ENCODE results near the gene THSD4.
A peak's percentile ranks its signal among the peaks of the same experiment; 100 is the strongest.

The THSD4 gene

GRCh38 chr15:71091601-71092000 lies 23.7 kb upstream of the THSD4 start:
- Histone ChIP-seq H3K4me3 (ENCODE audit: insufficient read depth in 1 of 2, low read depth in 1 of 2, low read length in 2 of 2) (no peak overlapping the region), H4K8ac (ENCODE audit: low read length) (no peak overlapping the region), H2BK15ac (ENCODE audit: low read depth, poor library complexity, severe bottlenecking) (no peak overlapping the region), H3K4me1 (ENCODE audit: control insufficient read depth, insufficient read depth, low read depth, low read length) (peaks cover 7% of the 10 kb centered on the region), H3K23ac (ENCODE audit: low read length in 2 of 2) (no peak overlapping the region), H2BK120ac (ENCODE audit: low read depth, low read length) (no peak overlapping the region), H3K9ac (ENCODE audit: low read length) (no peak overlapping the region), H4K91ac (ENCODE audit: low read length) (no peak overlapping the region), H2AK5ac (ENCODE audit: low read length, severe bottlenecking) (no peak overlapping the region), H3K4me2 (ENCODE audit: low read length, poor library complexity, severe bottlenecking) (no peak overlapping the region), H3K27ac (ENCODE audit: low read length, poor library complexity, severe bottlenecking) (no peak overlapping the region), H3K9me3 (ENCODE audit: control insufficient read depth, low read length) (peaks cover 9% of the 10 kb centered on the region), H2BK5ac (ENCODE audit: low read depth, low read length, poor library complexity, severe bottlenecking) (no peak overlapping the region), H2BK12ac (ENCODE audit: low read length in 2 of 2) (no peak overlapping the region), H3K14ac (ENCODE audit: low read length in 2 of 2) (no peak overlapping the region), H2AFZ (ENCODE audit: low read depth, low read length) (no peak overlapping the region), H3K27me3 (ENCODE audit: control insufficient read depth in 1 of 2, insufficient read depth in 1 of 2, low read length in 2 of 2) (no peaks in the 10 kb centered on the region), H3K36me3 (ENCODE audit: control insufficient read depth in 1 of 2, insufficient read depth in 2 of 2, low read depth in 1 of 2, low read length in 2 of 2) (no peaks in the 10 kb centered on the region), H3K79me1 (replicated peaks; ENCODE audit: low read length, poor library complexity, severe bottlenecking) (no peaks in the 10 kb centered on the region), H3K18ac (ENCODE audit: low read depth in 1 of 2, low read length in 2 of 2) (no peak overlapping the region), H3K4ac (ENCODE audit: low read depth in 1 of 2, low read length in 2 of 2) (no peak overlapping the region)
- no peak for DNase-seq
- 45% methylated on average over 1 of the region's 1 CpG for WGBS

- Histone ChIP-seq H3K4me1 (ENCODE audit: control insufficient read depth, insufficient read depth, low read depth, low read length) (peaks cover 7% of the 10 kb centered on the region), H4K8ac (ENCODE audit: low read length) (no peak overlapping the region), H2AK5ac (ENCODE audit: low read length, severe bottlenecking) (no peak overlapping the region), H3K23ac (ENCODE audit: low read length in 2 of 2) (no peak overlapping the region), H3K36me3 (ENCODE audit: control insufficient read depth in 1 of 2, insufficient read depth in 2 of 2, low read depth in 1 of 2, low read length in 2 of 2) (no peaks in the 10 kb centered on the region), H2BK15ac (ENCODE audit: low read depth, poor library complexity, severe bottlenecking) (no peak overlapping the region), H3K18ac (ENCODE audit: low read depth in 1 of 2, low read length in 2 of 2) (no peak overlapping the region), H3K4me3 (ENCODE audit: insufficient read depth in 1 of 2, low read depth in 1 of 2, low read length in 2 of 2) (no peak overlapping the region), H4K91ac (ENCODE audit: low read length) (no peak overlapping the region), H2AFZ (ENCODE audit: low read depth, low read length) (no peak overlapping the region), H3K4me2 (ENCODE audit: low read length, poor library complexity, severe bottlenecking) (no peak overlapping the region), H3K9me3 (ENCODE audit: control insufficient read depth, low read length) (peaks cover 5% of the 10 kb centered on the region), H3K4ac (ENCODE audit: low read depth in 1 of 2, low read length in 2 of 2) (no peak overlapping the region), H3K27ac (ENCODE audit: low read length, poor library complexity, severe bottlenecking) (no peak overlapping the region), H3K9ac (ENCODE audit: low read length) (no peak overlapping the region), H2BK5ac (ENCODE audit: low read depth, low read length, poor library complexity, severe bottlenecking) (no peak overlapping the region), H3K27me3 (ENCODE audit: control insufficient read depth in 1 of 2, insufficient read depth in 1 of 2, low read length in 2 of 2) (no peaks in the 10 kb centered on the region), H3K14ac (ENCODE audit: low read length in 2 of 2) (no peak overlapping the region), H2BK120ac (ENCODE audit: low read depth, low read length) (no peak overlapping the region), H3K79me1 (replicated peaks; ENCODE audit: low read length, poor library complexity, severe bottlenecking) (no peaks in the 10 kb centered on the region), H2BK12ac (ENCODE audit: low read length in 2 of 2) (no peak overlapping the region)
- no peak for DNase-seq
- 78% methylated on average over 7 of the region's 7 CpGs for WGBS
These were observed 23.1 kb upstream of the THSD4 start for GRCh38 chr15:71092056-71092600.

GRCh38 chr15:71093054-71094024 lies 21.9 kb upstream of the THSD4 start:
- Histone ChIP-seq H3K4me2 (ENCODE audit: low read length, poor library complexity, severe bottlenecking) (no peak overlapping the region), H2BK5ac (ENCODE audit: low read depth, low read length, poor library complexity, severe bottlenecking) (no peak overlapping the region), H3K18ac (ENCODE audit: low read depth in 1 of 2, low read length in 2 of 2) (no peak overlapping the region), H4K8ac (ENCODE audit: low read length) (no peak overlapping the region), H3K4me3 (ENCODE audit: insufficient read depth in 1 of 2, low read depth in 1 of 2, low read length in 2 of 2) (no peak overlapping the region), H3K9ac (ENCODE audit: low read length) (no peak overlapping the region), H2AFZ (ENCODE audit: low read depth, low read length) (no peak overlapping the region), H3K79me1 (replicated peaks; ENCODE audit: low read length, poor library complexity, severe bottlenecking) (no peaks in the 10 kb centered on the region), H3K23ac (ENCODE audit: low read length in 2 of 2) (peak overlapping the region in 1 of 2 experiments; percentile 84), H3K4me1 (ENCODE audit: control insufficient read depth, insufficient read depth, low read depth, low read length) (peaks cover 7% of the 10 kb centered on the region), H2AK5ac (ENCODE audit: low read length, severe bottlenecking) (peak overlapping the region; percentile 1), H2BK12ac (ENCODE audit: low read length in 2 of 2) (no peak overlapping the region), H2BK120ac (ENCODE audit: low read depth, low read length) (no peak overlapping the region), H3K36me3 (ENCODE audit: control insufficient read depth in 1 of 2, insufficient read depth in 2 of 2, low read depth in 1 of 2, low read length in 2 of 2) (no peaks in the 10 kb centered on the region), H3K14ac (ENCODE audit: low read length in 2 of 2) (peak overlapping the region in 1 of 2 experiments; percentile 74), H2BK15ac (ENCODE audit: low read depth, poor library complexity, severe bottlenecking) (no peak overlapping the region), H4K91ac (ENCODE audit: low read length) (no peak overlapping the region), H3K27me3 (ENCODE audit: control insufficient read depth in 1 of 2, insufficient read depth in 1 of 2, low read length in 2 of 2) (no peaks in the 10 kb centered on the region), H3K9me3 (ENCODE audit: control insufficient read depth, low read length) (peaks cover 5% of the 10 kb centered on the region), H3K4ac (ENCODE audit: low read depth in 1 of 2, low read length in 2 of 2) (no peak overlapping the region), H3K27ac (ENCODE audit: low read length, poor library complexity, severe bottlenecking) (no peak overlapping the region)
- 80% methylated on average over 11 of the region's 11 CpGs for WGBS
- DNase-seq: no peak

- H3K23ac ChIP-seq (ENCODE audit: low read length in 2 of 2): no peak overlapping the region
- no peak overlapping the region for H4K8ac ChIP-seq (ENCODE audit: low read length)
- H2BK120ac ChIP-seq (ENCODE audit: low read depth, low read length): no peak overlapping the region
- no CpG with 5 or more reads among the region's 2 CpGs for WGBS
- no peak overlapping the region for H3K27ac ChIP-seq (ENCODE audit: low read length, poor library complexity, severe bottlenecking)
- no peak overlapping the region for H4K91ac ChIP-seq (ENCODE audit: low read length)
- H2AK5ac ChIP-seq (ENCODE audit: low read length, severe bottlenecking): peak overlapping the region; percentile 35
- no peak overlapping the region for H2BK12ac ChIP-seq (ENCODE audit: low read length in 2 of 2)
- H3K4me1 ChIP-seq (ENCODE audit: control insufficient read depth, insufficient read depth, low read depth, low read length): peaks cover 7% of the 10 kb centered on the region
- no peaks in the 10 kb centered on the region for H3K27me3 ChIP-seq (ENCODE audit: control insufficient read depth in 1 of 2, insufficient read depth in 1 of 2, low read length in 2 of 2)
- no peak overlapping the region for H2BK15ac ChIP-seq (ENCODE audit: low read depth, poor library complexity, severe bottlenecking)
- no peak for DNase-seq
- no peak overlapping the region for H3K4ac ChIP-seq (ENCODE audit: low read depth in 1 of 2, low read length in 2 of 2)
- no peak overlapping the region for H3K14ac ChIP-seq (ENCODE audit: low read length in 2 of 2)
- no peaks in the 10 kb centered on the region for H3K79me1 ChIP-seq (replicated peaks; ENCODE audit: low read length, poor library complexity, severe bottlenecking)
- no peak overlapping the region for H3K18ac ChIP-seq (ENCODE audit: low read depth in 1 of 2, low read length in 2 of 2)
- H3K4me2 ChIP-seq (ENCODE audit: low read length, poor library complexity, severe bottlenecking): no peak overlapping the region
- no peak overlapping the region for H3K4me3 ChIP-seq (ENCODE audit: insufficient read depth in 1 of 2, low read depth in 1 of 2, low read length in 2 of 2)
- H2AFZ ChIP-seq (ENCODE audit: low read depth, low read length): no peak overlapping the region
- H3K36me3 ChIP-seq (ENCODE audit: control insufficient read depth in 1 of 2, insufficient read depth in 2 of 2, low read depth in 1 of 2, low read length in 2 of 2): no peaks in the 10 kb centered on the region
- no peak overlapping the region for H3K9ac ChIP-seq (ENCODE audit: low read length)
- H2BK5ac ChIP-seq (ENCODE audit: low read depth, low read length, poor library complexity, severe bottlenecking): no peak overlapping the region
- H3K9me3 ChIP-seq (ENCODE audit: control insufficient read depth, low read length): no peaks in the 10 kb centered on the region
These were observed 21.1 kb upstream of the THSD4 start for GRCh38 chr15:71094137-71094536.
